GM19023 (cell line): ENCODE measurements around the gene AKR7A3.
"Not testable (repeated sequence)": the region's sequence is repeated elsewhere in the genome, so short reads cannot be mapped to it uniquely, and the experiment has no call there.

Experiments used
- ATAC-seq: cut with Tn5 transposase; IDR thresholded peaks from one replicate; pipeline ENCODE4 v1.9.1; 2021; ENCODE audit warnings: mild to moderate bottlenecking, moderate library complexity; ENCODE audit not compliant: unreplicated experiment

AKR7A3 gene

DNA sequence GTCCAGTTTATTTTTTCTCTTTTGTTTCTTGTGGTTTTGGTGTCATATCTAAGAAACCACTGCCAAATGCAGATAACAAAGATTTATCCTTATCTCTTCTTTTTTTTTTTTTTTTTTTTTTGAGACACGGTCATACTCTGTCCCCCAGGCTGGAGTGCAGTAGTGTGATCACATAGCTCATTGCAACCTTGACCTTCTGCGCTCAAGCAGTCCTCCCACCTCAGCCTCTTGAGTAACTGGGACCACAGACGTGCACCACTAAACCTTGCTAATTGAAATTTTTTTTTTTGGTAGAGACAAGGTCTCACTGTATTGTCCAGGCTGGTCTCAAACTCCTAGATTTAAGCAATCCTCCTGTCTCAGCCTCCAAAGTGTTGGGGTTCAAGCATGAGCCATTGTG lies 32.5 kb upstream of the AKR7A3 start:
- no peak for ATAC-seq

DNA sequence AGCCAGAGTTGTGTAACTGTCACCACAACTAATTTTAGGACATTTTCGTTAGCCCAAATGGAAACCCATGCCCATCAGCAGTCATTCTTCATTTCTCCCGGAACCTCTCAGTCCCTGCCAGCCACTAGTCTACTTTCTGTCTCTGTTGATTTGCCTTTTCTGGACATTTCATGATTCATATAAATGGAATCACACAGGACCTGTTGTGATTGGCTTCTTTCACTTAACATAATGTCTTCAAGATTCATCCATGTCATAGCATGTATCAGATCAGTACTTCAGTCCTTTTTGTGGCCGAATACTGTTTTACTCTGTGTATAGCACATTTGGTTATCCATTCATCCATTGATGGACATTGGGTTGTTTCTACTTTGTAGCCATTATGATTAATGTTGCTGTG lies 30.6 kb upstream of the AKR7A3 start:
- no peak for ATAC-seq

DNA sequence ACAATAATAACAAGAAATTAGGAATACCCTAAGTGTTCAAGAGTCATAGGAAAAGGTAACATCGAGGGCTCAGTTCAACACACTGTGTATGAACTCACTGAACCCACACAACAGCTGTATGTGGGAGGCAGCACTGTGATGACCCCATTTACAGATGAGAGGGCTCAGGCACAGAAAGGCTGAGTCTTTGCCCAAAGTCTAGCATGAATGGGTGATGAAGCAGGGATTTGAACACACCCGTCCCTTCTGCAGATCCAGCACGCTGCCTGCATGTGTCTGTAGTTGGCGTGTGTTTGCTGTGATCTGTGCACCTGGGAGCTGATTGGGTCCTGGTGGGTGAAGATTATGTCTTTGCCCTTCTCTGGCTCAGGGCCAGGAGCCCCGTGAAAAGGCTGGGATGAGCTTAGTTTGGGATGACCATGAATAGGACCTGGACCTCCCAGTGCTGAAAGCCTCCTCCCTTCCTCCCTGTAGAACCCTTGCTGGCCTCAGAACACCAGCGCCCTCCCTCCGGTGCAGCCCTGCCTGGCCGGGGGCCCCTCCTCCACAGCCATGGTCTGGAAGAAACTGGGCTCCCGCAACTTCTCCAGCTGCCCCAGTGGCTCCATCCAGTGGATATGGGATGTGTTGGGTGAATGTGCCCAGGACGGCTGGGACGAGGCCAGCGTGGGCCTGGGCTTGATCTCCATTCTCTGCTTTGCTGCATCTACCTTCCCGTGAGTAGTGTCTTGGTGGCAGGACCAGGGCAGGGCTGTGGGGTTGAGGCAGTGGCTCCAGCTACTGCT lies 28.7 kb upstream of the AKR7A3 start:
- no peak for ATAC-seq

DNA sequence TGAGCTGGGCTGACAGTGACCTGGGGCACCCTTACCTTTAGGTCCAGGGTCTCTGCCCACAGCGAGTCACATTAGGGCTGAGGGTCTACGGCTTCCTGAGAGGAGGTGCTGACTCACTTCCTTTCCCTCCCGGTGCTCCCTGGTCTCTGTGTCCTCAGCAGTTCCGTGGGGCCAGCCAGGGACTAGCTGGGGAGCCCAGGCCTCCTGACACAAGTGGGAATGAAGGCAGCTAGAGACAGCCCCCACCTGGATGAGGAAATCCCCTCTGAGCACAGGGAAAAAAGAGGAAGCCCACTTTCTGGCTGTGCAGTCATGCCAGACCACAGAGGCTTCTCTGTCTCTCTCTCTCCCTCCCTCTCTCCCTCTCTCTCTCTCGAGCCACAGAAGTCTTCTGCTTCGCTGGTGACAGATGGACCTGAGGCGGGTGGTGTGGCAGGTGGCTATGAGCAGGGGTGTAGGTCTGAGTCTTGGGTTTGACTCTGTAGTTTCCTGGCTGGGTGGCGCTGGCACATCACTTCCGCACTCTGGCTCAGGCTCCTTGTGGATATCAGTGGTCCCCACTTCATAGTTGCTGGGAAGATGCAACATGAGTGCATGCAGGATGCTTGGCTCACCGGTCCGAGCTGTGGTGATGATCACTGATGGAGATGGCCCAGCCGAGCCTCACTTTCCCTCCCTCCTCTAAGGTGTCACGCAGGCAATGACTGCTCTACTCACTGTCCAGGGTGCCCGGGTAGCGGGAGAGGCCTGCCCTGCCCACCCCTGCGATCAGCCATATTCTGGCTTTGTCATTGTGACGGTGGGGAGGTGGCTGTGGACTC lies 27.0 kb upstream of the AKR7A3 start:
- ATAC-seq = no peak

DNA sequence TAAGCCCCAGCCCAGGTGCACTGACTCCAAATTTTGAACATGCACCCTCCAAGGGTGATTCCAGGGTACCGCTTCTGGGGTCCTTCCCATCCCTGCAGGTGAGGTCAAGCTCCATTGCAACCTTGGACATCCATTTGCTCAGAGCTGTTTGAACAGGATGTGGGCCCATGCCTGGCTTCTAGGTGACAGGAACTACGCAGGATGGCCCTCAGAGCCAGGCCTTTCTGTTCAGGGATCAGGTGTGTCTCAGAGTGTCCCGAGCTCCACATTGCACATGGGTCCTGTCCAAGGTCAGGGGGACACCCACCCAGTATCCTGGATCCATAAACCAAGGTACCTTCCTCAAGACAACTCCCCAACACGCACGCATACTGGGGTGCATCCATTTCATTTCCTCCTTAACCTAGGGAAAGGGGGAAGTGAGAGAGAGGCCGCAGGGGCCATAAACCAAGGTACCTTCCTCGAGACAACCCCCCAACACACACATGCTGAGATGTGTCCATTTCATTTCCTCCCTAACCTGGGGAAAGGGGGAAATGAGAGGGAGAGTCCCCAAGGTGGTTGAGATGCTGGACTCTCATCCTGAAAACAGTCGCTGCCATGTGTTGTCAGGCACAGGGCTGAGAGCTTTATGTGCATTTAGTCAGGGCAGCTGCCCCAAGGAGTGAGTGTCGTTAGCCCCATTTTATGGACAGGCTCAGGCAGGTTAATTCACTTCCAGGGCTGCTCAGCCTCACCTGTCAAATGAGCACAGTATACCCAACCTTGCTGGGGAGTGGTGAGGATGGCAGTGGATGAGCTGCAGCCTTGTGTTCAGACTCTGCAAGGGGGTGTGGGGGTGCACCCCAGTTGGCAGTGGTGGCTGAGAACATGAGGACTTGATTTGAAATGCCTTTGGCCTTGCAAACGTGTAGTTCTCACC lies 25.7 kb upstream of the AKR7A3 start:
- no peak for ATAC-seq

DNA sequence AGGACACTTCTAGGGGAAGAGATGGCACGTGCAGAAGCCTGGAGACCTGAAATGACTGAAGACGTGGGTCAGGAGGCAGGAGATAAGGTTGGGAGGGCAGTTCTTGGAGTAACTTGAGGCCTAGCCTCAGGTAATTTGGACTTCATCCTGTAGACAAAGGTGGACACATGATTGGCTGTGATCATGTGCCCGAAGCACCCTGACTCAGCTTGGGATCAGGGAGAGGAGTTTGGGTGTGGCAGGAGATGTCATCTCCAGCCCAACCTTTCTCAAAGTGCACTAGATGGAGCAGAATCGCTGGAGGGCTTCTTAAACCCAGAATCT lies 25.0 kb upstream of the AKR7A3 start:
- ATAC-seq = no peak

DNA sequence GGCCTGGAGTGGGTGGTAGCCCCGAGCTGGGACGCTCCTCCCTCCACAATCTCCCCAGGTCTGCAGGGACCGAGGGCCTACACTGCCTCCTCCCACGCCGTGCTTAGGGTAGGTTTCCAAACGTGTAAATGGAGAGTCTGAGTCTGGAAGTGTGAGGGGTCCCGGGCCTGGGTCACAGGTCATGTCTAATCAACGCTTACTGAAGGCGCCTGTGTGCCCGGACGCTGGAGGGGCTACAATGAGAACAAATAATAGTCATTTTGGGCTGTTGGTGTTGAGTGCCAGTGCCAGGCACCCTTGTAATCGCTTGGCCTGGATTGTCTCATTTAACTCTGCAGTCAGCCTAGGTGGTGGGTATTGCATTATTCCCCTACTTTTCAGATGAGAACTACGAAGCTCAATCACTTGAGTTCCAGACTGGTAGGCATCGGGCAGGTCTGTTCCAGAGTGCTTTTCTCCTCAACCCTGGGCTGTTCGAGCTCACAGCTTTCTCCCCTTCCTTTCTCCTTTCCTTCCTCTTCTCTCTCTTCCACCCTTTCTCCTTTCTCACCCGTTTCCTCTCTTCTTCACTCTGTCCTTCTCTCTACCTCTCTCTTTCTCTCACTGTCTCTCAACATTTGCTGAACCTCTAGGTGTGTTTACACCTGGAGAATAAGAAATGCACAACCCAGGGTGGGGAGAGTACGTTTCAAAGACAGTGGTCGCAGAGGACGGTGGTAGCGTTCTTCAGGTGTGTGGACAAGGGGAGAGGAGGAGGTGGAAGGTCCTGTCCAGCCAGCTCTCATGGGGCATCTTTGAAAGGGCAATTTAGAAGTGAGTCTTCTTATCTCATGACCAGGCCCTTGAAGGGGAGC lies 24.4 kb upstream of the AKR7A3 start:
- peak; percentile 19 for ATAC-seq

DNA sequence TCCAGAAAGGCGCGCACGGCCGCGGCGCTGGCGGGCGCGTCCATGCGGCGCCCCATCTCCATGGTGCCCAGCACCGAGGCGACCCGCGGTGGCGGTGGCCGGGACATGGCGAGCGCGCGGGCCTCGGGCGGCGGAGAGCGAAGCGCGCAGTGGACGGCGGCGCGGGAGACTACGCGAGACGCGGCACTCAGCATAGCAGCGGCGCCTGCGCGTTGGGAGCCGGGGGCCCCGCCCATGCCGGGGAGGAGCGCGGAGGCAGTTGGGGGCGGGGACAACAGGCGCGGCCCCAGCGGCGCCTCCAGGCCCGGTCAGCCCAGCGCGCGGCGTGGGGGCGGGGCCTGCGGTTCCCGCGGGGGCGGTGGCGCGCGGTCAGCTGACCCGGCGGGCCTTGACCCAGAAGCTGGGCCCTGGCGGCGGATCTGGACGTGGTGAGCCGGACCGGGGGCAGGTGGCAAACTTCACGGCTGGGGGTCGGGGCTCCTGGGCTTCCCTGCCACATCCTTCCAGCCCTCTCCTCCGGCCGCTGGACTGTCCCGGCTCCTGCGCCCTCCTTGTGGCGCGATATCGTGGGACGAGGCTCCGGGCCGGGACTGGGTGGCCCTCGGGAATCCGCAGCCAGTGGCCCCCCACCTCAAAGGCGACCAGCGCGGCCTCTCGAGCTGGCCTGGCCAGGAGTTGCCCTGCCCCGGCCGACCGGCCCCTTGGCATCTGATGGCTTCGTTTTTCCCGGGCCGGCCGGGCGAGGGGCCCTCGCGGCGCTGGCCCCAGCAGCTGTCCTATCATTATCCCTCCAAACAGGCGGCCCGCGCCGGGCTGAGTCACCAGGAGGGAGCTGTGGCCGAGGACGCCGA lies 23.6 kb upstream of the AKR7A3 start, which contains the start of the genes AKR7A2 and SLC66A1:
Gene AKR7A2, minus strand, starts transcription at position 214 of the 851 bp plus-strand sequence. Its CDS starts 20 bp downstream, at position 194.
Gene SLC66A1, plus strand, starts transcription at position 396 of the 851 bp plus-strand sequence. CDS start 5,352 bp downstream, outside the sequence.
- peak; percentile 78 for ATAC-seq

DNA sequence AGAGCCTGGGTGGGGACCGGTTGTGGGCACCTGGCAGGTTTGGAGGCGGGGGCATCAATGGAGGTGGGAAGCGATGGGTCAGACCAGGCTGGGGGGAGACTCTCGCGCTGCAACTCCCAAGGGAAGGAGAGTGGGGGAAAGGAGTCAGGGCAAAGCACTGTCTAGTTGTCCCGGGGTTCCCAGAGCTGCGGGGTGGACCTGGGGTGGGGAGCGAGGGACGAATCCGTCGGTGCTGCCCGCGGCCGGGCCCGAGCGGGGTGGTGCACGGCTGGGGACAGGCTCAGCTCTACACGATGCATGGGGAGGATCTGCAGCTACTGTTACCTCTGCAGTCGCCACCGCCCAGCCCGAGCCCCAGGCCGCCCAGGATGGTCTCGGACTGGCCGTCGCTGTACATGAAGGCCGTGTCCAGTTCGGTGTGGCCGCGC lies 22.9 kb upstream of the AKR7A3 start:
- ATAC-seq = peak; percentile 9

DNA sequence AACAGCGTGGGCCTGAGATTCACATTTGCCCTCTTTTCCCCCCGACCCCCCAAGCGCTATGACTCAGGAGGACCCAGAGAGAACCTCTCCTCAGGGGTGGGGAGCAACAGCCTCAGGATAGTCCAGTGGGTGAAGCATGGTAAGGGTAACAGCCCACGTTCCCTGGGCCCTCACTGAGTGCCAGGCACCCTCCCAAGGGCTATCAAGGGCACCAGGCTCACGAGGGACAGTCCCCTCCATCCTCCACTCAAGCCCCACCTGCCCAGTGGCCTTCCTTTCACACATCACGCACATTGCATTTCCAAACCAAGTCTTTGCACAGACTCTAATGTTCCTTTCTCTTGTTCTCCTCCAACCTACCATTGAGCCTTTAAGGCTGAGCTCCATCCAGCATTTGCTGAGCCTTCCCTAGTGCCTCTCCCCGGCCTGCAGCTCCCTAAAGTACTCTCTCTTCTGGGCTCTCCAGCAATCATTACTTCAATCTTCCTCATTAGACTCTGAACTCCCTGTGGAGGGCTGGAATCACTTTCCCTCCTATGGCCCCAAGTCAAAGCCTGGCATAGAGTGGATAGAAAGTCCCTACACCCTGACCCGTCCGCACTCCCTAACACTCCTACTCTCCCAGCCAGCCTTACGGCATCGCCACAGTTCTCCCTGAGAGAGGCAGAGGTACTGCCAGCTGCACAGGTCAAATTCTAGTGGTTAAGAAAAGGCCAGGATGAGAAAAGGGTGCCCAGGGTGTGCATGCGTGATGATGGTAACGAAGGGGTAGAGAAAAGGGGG lies 22.3 kb upstream of the AKR7A3 start:
- ATAC-seq = no peak

DNA sequence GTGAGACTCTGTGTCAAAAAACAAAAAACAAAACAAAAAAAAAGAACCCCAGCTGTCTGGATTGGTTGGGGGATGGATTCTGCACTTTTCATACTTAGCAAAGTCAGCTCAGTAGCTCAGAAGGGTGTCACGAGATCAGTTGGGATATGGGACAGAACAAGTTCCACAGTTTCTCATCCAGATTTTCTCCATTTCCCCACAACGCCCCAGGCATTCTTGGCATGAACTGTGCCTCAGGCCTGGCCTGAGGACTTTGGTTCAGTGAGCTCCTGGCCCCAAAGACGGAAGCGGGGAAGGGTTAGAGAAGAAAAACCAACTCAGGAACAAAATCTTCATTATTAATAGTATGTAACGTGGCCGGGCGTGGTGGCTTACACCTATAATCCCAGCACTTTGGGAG lies 21.5 kb upstream of the AKR7A3 start:
- ATAC-seq = no peak

DNA sequence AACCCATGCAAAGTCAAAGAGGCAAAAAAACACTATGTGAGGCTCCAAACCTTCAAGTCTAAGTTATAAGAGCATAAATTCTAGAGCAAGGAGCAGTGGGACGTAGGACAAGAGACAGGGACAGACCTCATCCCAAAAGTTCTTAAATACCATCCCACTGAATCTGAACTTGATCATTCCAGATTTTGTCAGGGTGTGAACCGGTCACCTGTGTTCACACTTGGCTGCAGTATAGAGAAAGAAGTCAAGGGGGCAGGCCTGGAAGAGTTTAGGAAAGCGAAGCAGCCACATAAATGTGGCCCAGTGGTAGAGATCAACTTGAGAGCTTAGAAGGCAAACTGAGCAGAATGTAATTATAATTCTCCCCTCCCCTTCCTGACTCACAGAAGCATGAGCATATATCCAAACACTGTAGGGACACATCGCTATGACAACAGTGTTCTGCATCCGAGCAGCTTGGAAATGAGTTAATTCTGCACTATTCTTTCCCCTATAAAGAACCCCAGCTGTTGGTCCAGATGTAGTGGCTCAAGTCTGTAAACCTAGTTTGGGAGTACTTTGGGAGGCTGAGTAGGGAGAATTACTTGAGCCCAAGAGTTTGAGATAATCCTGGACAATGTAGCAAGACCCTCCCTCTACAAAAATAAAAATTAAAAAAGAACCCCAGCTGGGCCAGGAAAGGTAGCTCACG lies 20.7 kb upstream of the AKR7A3 start:
- ATAC-seq = no peak

DNA sequence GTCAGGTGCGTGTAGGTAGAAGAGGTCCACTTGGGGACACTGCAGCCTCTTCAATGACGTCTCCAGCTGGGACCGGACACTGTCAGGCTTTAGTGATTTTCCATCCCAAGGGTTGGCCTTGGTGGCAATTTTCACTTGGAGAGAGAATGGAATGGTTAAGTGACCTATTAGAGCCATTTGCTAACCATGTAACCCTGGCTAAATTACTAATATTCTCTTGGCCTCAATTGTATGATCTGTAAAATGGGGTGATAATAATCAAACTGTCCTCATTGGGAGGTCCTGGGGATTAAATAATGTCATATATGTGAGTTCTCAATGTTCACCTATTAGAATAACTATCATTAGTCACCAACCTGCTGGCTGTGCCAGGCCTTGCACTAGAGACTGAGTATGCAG lies 19.9 kb upstream of the AKR7A3 start:
- ATAC-seq = no peak

DNA sequence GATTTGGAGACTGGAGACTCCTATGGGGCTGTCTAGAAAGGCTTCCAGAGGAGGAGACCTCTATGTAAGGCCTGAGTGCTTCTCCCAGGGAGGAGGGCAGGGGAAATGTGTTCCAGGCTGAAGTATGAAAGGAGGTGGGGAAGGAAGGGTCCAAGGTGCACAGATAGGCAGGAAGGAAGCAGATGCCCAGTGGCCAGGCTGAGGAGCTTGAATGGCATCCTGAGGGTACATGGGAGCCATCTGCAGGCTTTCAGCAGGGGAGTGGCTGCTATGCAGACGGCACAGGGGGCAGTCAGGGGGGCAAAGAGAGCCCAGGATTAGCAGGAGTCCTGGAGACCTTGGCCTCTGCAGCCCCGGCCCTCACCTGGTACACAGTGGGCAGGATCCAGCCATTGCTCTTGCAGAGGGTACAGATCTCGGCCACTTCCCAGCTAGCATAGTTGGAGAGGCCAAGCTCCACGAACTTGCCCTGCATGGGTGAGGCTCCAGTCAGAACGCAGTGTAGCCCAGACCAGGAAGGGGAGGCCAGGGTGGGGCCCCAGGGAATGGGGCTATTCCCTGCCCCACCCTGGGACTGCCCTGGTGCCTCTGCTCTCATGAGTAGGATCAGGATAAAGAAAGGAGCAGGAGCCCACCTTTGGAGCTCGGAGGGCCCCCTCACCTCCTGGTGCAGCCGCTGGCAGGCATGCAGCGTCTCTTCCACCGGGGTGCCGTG lies 19.4 kb upstream of the AKR7A3 start:
- ATAC-seq = no peak

DNA sequence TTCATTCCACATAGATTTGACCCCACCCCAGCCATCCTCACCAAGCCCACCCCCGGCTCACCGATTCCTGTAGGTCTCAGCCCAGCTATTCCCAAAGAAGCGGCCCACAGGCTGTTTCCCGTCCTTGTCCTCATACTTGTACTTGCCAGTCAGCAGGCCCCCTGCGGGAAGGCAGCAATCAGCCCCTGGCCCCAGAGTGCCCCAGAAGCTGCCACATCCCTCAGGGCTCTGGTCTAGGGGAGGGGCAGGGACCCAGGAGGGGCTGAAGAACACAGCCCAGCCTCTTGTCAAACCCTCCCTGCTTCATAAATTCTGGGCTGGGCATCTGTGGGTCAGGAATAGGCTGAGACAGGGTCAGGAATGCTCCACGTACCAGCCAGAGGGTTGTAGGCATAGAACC lies 18.4 kb upstream of the AKR7A3 start:
- ATAC-seq = no peak

DNA sequence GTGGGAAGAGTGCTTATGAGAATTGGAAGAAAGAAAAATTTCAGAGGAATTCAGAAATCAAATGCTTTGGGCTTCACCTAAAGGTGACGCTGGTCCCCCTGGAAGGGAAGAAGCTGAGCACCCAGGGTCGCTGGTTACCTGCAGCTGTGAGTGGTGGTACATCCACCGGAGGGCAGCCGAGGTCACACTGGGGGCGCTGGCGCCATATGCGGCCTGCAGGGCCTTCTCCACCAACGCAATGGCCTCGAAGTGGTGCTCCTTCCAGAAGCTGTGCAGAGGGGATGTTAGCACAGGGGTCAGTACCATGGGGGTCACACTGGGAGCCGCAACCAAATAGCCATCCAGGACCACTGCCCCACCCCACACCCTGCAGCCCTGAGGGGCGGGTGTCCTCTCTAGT lies 17.3 kb upstream of the AKR7A3 start:
- ATAC-seq = no peak

DNA sequence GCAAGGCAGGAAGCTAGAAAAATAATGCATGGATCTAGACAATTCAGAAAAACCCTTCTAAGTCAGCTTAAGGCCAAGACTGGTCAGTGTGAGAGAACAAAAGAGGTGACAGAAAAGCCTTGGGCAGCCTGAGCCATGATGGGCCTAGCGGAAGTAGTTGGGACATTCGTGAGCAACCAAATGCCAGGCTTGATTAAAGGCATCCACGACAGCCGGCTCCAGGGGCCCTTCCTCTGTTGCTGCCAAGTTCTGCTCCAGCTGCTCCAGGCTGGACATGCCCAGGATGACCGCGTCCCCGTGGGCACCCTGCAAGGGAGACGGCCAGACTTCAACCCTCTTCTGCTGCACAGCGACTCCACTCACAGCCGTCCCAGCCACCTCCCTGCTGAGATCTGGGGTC lies 15.5 kb upstream of the AKR7A3 start:
- not testable (repeated sequence) for ATAC-seq
